ENCODE results near the gene FLT3.

FLT3 gene

GRCh38 chr13:27961227-27962085, 138.9 kb downstream of the FLT3 start:
- DNase-seq (ENCODE audit: low read depth, low spot score): no peak

- no peak for DNase-seq (ENCODE audit: low read depth, low spot score)
These were observed 139.8 kb downstream of the FLT3 start for GRCh38 chr13:27960362-27961226.

- DNase-seq (ENCODE audit: low read depth, low spot score): no peak
These were observed 140.4 kb downstream of the FLT3 start for GRCh38 chr13:27959976-27960361.

- DNase-seq (ENCODE audit: low read depth, low spot score): no peak
These were observed 143.6 kb downstream of the FLT3 start for GRCh38 chr13:27956576-27957300.

- no peak for DNase-seq (ENCODE audit: low read depth, low spot score)
These were observed 145.3 kb downstream of the FLT3 start for GRCh38 chr13:27955014-27955591.

- no peak for DNase-seq (ENCODE audit: low read depth, low spot score)
These were observed 145.9 kb downstream of the FLT3 start for GRCh38 chr13:27954406-27954851.

- DNase-seq (ENCODE audit: low read depth, low spot score): no peak
These were observed 146.5 kb downstream of the FLT3 start for GRCh38 chr13:27953676-27954405.
